ENCODE data around the gene GSTT4. TPM values are rescaled to one million over a fixed set of nuclear protein-coding genes. Genes with fewer than 3 reads are reported as not detected.

GSTT4 gene
- total and polyA plus RNA-seq, 9 of the 15 experiments (the other 6 are each of a cell fraction or from before 2014, with no cell fraction given), result not detected

DNA sequence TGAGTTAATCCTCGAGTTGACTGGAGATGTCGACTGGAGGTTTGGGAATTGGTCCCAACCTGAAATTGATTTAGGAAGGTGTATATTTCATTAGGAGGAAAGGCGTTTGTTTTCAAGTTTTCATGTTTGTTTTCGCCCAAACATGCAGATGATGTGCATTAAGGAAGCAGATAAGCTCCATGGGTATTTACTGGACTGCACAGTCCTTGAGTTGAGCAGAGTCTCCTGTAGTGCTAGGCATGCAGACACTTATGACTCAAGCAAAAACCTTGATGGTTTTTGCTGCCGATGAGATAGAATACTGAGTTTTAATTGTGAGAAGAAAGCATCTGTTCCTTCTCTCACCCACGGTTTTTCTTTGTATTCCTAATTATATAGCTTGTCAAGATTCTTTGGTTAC lies 33.8 kb upstream of the GSTT4 start:
- in situ Hi-C loops (cut with MboI) (no loop called here), intact Hi-C loops (cut with micrococcal nuclease) (no loop called here)
- BruUV-seq (replicated peaks), result no TSS peak
- peaks cover 77% of the 10 kb centered on the region; the same call in 2 of the 3 replicates for H3K36me3 ChIP-seq (ENCODE audit: control insufficient read depth, insufficient read depth, low read length)
- POLR2A ChIA-PET, result no interaction called here
- FAIRE-seq (no peak), DNase-seq (ENCODE audit: extremely low read depth in 1 of 4, low spot score in 3 of 4) (no peak), ATAC-seq (no peak)
- H3K4me1 ChIP-seq (replicated peaks in 1 of 2; ENCODE audit: control insufficient read depth in 2 of 2, insufficient read depth in 2 of 2, low read length in 2 of 2), result no peaks in the 10 kb centered on the region
- no peak overlapping the region for H3K4me2 ChIP-seq (ENCODE audit: insufficient read depth, low read length)
- H4K20me1 ChIP-seq (replicated peaks; ENCODE audit: control insufficient read depth, insufficient read depth, low read length), result no peaks in the 10 kb centered on the region
- no peak overlapping the region for H2AFZ ChIP-seq (ENCODE audit: low read depth, low read length)
- 82% methylated on average over 5 of the region's 6 CpGs for WGBS (ENCODE audit: insufficient coverage, low coverage, missing lambda C conversion rate)
- H3K27ac ChIP-seq (ENCODE audit: extremely low read depth, low read depth, low read length), result no peak overlapping the region
- no peak overlapping the region for H3K9ac ChIP-seq (ENCODE audit: insufficient read depth in 1 of 2, low read depth in 2 of 2, low read length in 2 of 2)
- no peaks in the 10 kb centered on the region for H3K9me3 ChIP-seq (replicated peaks; ENCODE audit: control insufficient read depth, insufficient read depth, low read depth, low read length)
- H3K27me3 ChIP-seq (ENCODE audit: control insufficient read depth in 2 of 2, insufficient read depth in 2 of 2, low read length in 2 of 2), result no peaks in the 10 kb centered on the region
- H3K79me2 ChIP-seq (ENCODE audit: control insufficient read depth, insufficient read depth, low read length), result peaks cover 14% of the 10 kb centered on the region
- no peak overlapping the region for H3K4me3 ChIP-seq
- no peaks in the 10 kb centered on the region for H3K9me1 ChIP-seq (ENCODE audit: control insufficient read depth, insufficient read depth, low read length)
- CTCF ChIA-PET (ENCODE audit: low intra/inter-chr PET ratio), result no interaction called here
- no peak for TF ChIP-seq CCNT2 (IDR thresholded peaks at IDR 0.05; ENCODE audit: borderline replicate concordance, extremely low read depth, insufficient read length, low read depth, low read length)
- TF ChIP-seq ZNF165 (CRISPR knock-in tag; IDR thresholded peaks at IDR 0.05; ENCODE audit: borderline replicate concordance), result no peak
- no peak for TF ChIP-seq MCM3 (IDR thresholded peaks at IDR 0.05)
- TF ChIP-seq, protein P1, sequence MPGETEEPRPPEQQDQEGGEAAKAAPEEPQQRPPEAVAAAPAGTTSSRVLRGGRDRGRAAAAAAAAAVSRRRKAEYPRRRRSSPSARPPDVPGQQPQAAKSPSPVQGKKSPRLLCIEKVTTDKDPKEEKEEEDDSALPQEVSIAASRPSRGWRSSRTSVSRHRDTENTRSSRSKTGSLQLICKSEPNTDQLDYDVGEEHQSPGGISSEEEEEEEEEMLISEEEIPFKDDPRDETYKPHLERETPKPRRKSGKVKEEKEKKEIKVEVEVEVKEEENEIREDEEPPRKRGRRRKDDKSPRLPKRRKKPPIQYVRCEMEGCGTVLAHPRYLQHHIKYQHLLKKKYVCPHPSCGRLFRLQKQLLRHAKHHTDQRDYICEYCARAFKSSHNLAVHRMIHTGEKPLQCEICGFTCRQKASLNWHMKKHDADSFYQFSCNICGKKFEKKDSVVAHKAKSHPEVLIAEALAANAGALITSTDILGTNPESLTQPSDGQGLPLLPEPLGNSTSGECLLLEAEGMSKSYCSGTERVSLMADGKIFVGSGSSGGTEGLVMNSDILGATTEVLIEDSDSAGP (CRISPR knock-in tag; IDR thresholded peaks at IDR 0.05), result no peak
- no peak for TF ChIP-seq SNRNP70 (optimal IDR thresholded peaks at IDR 0.05; ENCODE audit: low read depth, low read length)
- TF ChIP-seq ZC3H4 (CRISPR knock-in tag; IDR thresholded peaks at IDR 0.05; ENCODE audit: borderline replicate concordance), result no peak
- no peak for TF ChIP-seq ERF (CRISPR knock-in tag; IDR thresholded peaks at IDR 0.05)
- no peak for TF ChIP-seq JUNB (CRISPR knock-in tag; conservative IDR thresholded peaks at IDR 0.05)
- TF ChIP-seq THRA (IDR thresholded peaks at IDR 0.05), result no peak
- TF ChIP-seq CSDE1 (IDR thresholded peaks at IDR 0.05), result no peak
- no peak for TF ChIP-seq MEF2A (IDR thresholded peaks at IDR 0.05; ENCODE audit: control insufficient read depth, low read depth, low read length)
- TF ChIP-seq, protein P2, sequence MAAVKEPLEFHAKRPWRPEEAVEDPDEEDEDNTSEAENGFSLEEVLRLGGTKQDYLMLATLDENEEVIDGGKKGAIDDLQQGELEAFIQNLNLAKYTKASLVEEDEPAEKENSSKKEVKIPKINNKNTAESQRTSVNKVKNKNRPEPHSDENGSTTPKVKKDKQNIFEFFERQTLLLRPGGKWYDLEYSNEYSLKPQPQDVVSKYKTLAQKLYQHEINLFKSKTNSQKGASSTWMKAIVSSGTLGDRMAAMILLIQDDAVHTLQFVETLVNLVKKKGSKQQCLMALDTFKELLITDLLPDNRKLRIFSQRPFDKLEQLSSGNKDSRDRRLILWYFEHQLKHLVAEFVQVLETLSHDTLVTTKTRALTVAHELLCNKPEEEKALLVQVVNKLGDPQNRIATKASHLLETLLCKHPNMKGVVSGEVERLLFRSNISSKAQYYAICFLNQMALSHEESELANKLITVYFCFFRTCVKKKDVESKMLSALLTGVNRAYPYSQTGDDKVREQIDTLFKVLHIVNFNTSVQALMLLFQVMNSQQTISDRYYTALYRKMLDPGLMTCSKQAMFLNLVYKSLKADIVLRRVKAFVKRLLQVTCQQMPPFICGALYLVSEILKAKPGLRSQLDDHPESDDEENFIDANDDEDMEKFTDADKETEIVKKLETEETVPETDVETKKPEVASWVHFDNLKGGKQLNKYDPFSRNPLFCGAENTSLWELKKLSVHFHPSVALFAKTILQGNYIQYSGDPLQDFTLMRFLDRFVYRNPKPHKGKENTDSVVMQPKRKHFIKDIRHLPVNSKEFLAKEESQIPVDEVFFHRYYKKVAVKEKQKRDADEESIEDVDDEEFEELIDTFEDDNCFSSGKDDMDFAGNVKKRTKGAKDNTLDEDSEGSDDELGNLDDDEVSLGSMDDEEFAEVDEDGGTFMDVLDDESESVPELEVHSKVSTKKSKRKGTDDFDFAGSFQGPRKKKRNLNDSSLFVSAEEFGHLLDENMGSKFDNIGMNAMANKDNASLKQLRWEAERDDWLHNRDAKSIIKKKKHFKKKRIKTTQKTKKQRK (IDR thresholded peaks at IDR 0.05; ENCODE audit: borderline replicate concordance, low read depth, low read length), result no peak
- no peak for TF ChIP-seq IFI16 (CRISPR knock-in tag; IDR thresholded peaks at IDR 0.05)
- TF ChIP-seq ZNF174 (CRISPR knock-in tag; IDR thresholded peaks at IDR 0.05), result no peak
- no peak for TF ChIP-seq YY1 (IDR thresholded peaks at IDR 0.05; ENCODE audit: borderline replicate concordance in 1 of 3, control insufficient read depth in 1 of 3, extremely low read depth in 1 of 3, insufficient read depth in 3 of 3, insufficient read length in 1 of 3, insufficient replicate concordance in 2 of 3, low read depth in 1 of 3, low read length in 2 of 3)
- TF ChIP-seq TOE1 (IDR thresholded peaks at IDR 0.05; ENCODE audit: borderline replicate concordance), result no peak
- no peak for TF ChIP-seq TOE1 (CRISPR knock-in tag; IDR thresholded peaks at IDR 0.05; ENCODE audit: borderline replicate concordance, low read depth)

Measured in K562 (cell line).